DMS153 (cell line): Measurements from ENCODE around the gene SPOPL.
"Not testable (repeated sequence)": the region's sequence is repeated elsewhere in the genome, so short reads cannot be mapped to it uniquely, and the experiment has no call there.

ENCODE experiments used
- DNase-seq: peaks from one replicate; lab custom pipeline; 2025; lab: John Stamatoyannopoulos, UW

The SPOPL gene

GRCh38 chr2:138494265-138494966 is 7.2 kb upstream of the SPOPL start:
- DNase-seq: no peak

DNA sequence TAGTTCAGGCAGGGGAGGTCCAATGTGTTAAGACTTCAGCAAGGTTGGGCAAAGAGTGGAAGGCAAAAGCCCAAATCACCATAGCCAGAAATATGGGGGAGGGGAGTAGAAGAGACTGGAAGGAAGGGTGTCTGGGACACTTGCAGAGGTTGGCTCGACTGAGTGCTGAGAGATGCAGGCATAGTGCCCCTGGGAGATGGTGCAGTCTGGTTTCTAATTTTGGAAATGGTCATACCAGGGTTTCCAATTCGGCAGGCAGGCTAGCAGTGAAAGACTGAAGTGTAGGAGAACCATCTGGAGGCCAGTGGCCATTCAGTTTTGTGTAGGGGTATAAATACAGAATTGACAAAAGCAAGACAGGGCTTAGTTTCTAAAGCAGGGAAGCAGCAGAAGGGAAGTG is 6.2 kb upstream of the SPOPL start:
- no peak for DNase-seq

DNA sequence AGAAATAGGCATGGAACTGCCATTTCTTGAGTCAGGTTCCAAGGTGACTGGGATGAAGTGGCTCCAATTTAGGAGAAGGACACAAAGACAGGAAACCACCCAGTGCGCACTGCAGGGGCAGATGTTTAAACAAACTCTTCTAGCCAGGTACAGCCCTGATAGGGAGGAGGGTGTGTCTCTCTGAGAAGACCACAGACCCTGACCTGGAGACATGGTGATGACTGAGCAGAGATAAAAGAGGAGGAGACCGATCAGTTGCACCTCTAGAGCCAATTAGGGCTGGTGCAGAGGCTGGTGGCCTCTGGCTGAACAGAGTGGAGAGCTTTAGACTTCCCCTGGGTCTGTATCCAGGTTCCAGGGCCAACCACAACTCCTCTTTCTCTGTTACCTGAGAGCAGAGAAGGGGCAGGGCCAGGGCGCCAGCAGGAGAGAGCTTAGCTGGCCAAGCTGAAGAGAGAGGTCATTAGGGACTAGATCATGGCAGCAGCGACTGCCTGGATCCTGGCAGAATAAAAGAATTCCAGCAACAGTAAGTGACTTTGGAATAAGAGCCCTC is 5.4 kb upstream of the SPOPL start:
- DNase-seq: no peak

GRCh38 chr2:138497294-138497693 is 4.3 kb upstream of the SPOPL start:
- DNase-seq: no peak

GRCh38 chr2:138499684-138500083 is 1.9 kb upstream of the SPOPL start:
- no peak for DNase-seq

- no peak for DNase-seq
These were observed 762 bp upstream of the SPOPL start for GRCh38 chr2:138500592-138501424.

DNA sequence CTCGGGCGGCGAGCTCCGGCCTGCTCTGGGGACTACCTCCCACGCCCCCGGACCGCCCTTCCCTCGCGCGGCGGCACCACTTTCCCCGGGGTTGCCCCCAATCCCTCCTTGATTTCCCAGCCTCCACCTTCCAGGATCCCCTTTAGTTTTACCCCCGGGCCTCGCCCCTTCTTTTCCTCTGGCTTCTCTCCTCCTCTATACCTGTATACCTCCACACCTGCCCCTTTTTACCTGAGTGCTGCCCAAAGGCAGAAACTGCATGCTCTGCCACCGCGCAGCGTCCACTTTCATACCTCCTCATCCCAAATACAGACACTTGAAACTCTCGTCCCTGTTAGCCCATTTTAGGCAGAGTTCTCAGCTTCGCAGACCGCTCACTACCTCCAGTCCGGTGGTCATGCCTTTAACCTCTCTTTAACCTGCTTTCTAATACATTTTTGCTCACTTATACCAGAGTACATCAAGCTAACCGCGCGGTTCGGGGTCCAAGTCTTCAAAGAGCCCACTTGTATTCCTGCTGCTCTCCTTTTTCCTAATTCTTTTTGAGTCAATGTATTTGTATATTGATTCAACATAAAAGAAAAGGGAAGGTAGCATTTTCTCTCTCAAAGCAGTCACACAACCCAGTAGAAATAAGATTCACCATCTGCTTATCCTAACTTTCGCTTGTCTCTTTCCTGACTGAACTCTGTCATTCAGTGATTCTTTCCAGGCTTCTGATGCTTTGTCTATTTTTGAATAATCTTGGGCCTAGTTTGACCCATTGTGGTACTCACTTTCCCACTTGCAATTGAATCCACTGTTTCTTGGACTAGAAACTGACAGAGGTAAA is 901 bp downstream of the SPOPL start:
- DNase-seq: peak; percentile 22

DNA sequence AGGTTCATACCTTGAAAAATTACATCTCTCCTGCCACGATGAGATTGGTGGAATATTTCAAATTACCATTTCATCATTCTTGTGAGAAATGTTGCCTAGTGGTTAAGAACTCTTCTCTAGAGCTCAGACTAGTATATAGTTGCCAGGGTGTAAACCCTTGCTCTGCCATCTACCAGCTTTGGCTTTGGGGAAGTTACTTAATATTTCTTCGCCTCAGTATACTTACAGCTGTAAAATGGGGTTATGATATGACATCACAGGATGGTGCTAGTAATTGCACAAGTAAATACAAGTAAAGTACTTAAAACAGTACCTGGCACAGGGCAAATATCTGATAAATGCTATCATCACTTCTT is 1.5 kb downstream of the SPOPL start:
- no peak for DNase-seq

DNA sequence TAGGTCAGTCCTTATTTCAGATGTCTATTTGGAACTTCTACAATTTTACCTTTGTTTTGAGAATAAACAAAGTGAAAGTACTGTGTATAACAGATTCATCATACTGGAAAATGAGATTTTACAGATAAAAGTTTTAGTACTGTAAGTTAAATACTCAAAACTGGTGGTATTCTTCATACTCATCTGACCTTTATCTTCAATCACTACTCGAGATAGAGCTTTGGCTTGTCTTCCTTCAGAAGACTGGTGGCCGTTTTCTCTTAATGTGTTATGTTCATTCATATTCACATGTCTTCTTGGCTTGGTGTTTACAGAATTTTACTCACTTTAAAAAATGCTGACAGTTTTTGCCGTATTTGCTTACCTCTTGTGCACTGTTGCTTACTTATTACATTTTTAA is 2.1 kb downstream of the SPOPL start:
- DNase-seq: no peak

DNA sequence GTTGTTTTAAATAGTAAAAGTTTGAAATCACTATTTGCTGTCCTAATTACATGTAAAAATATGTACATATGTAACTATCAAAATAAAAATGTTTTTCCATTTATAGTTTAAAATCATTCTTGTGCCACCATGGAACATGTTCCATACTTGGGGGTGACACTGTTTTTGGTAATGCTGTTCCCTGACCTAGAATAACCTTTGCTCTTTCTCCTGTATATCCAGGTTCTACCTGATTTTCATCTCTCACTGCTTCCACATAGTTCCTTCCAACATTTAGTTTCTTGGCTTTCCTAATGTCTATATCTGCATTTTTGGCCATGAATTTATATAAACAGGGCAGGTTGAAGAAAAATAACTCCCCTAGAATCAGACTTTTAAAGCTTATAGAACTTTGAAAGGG is 2.5 kb downstream of the SPOPL start:
- DNase-seq: no peak

GRCh38 chr2:138504546-138505235 is 3.1 kb downstream of the SPOPL start:
- DNase-seq: no peak

DNA sequence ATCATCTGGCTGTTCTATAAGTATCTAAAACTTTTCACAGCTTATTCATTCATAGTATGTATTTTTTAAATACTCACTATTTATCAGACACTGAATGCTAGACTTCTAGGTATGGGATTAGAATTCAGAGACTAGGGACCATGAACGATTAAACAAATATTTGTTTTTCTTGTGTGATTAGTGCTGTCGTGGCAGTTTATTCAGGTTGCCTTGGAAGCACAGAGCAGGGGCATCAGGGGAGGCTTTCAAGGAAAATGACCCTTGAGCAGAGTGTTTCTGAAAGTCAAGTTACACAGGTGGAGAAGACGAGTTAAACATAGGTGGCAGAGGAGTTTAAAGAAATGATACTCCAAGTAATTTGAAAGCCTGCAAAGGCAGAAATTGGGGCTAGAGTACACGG is 5.7 kb downstream of the SPOPL start:
- DNase-seq: peak; percentile 66

DNA sequence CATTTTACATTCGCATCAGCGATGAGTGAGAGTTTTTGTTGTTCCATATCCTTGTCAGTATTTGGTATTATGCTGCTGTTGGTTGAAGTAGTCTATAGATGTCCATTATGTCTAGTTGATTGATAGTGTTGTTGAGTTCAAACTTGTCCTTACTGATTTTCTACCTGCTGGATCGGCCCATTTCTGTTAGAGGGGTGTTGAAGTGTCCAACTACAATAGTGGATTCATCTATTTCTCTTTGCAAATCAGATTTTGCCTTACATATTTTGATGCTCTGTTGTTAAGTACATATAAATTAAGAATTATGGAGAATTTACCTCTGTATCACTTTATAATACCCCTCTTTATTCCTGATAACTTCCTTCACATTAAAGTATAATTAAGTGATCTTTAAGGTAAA is 8.7 kb downstream of the SPOPL start:
- no peak for DNase-seq

DNA sequence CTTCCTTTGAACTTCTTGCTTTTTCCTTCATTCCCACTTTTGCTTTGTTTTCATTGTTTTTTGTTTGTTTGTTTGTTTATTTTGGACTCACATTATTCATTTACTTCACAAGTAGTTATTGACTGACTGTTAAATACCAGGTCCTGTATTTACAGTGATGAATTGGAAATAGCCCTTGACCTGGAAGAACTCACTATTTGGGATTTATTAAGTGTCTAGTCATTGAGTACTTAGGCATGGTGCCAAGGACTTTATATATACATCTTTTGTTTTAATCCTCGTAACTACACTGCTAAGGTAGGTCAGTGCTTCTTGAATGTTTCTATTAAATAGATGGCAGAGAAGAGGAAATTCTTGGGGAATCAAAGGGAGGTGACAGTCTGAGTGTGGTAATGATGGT is 11.1 kb downstream of the SPOPL start:
- no peak for DNase-seq

DNA sequence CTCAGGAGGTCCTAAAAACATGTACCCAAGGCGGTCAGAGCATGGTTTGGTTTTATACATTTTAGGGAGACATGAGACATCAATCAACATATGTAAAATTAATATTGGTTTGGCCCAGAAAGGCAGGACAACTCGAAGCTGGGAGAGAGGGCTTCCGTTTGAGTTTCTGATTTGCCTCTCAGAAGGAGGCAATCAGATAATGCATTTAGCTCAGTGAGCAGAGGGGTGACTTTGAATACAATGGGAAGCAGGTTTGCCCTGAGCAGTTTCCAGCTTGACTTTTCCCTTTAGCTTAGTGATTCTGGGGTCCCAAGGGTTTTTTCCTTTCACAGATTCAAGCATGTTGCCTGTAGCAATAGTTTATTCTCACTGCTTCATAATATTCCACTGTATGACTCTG is 12.6 kb downstream of the SPOPL start:
- DNase-seq: no peak

- no peak for DNase-seq
These were observed 13.5 kb downstream of the SPOPL start for GRCh38 chr2:138515092-138515491.

- no peak for DNase-seq
These were observed 14.6 kb downstream of the SPOPL start for GRCh38 chr2:138516030-138516704.

DNA sequence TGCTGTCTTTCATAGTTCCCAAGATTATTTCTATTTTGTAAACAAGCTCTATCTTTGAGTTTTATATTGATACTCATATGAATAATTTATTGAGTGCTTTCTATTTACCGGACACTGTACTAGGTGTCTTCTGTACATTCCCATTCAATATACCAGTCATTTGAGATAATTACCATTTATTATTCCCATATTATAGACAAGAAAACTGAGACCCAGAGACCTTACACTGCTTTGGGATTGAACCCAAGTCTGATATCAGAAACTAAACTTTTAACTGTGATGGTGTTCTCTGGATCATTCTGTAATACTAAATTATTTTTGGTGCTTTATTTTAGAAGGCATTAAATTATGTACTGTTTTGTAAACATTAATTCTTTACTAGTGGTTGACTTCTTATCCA is 17.3 kb downstream of the SPOPL start:
- DNase-seq: no peak

DNA sequence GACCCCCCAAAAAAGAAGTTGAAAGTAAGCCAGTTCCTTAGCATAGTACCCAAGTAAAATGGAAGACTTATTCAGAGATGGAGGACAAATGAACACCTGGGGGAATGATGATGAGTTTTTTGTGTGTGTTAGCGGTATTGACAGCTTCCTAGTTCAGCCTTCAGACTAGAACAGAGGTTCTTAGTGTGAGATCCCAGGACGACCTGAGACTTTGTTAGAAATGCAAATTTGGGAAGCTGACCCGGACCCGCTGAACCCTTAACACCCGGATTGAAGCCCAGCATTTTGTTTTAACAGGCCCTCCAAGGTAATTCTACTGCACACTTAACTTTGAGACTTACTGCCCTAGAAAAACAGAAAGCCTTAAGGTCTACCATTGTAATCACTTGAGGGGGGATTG is 20.3 kb downstream of the SPOPL start:
- no peak for DNase-seq

DNA sequence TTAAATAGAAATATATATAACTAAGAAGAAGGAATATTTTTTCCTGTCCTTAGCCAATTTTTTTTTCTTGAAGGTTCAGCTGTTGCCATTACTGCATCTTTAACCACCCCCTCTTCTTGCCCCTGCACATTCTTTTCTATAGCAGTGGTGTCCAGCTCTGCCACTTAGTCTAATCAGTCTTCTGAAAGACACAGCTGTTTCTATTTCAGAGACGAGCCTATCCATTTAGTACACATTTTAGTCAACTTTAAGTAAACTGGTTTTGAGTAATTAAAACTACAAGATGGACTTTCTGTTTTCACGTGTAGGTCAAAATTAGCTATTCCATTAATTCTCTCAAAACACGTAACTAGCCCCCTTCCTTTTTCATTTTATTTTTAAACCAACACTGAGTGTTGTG is 21.0 kb downstream of the SPOPL start:
- no peak for DNase-seq

DNA sequence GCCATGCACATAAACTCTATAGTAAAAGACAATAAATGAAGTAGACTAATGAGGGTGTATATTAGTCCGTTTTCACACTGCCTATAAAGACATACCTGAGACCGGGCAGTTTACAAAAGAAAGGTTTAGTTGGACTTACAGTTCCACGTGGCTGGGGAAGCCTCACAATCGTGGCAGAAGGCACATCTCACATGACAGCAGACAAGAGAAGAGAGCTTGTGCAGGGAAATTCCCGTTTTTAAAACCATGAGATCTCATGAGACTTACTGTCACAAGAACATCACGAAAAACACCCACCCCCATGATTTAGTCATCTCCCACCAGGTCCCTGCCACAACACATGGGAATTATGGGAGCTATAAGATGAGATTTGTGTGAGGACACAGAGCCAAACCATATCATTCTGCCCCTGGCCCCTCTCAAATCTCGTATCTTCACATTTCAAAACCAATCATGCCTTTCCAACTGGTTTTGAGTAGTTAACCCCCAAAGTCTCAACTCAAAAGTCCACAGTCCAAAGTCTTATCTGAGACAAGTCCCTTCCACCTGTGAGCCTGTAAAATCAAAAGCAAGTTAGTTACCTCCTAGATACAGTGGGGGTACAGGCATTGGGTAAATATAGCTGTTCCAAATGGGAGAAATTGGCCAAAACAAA is 21.6 kb downstream of the SPOPL start:
- not testable (repeated sequence) for DNase-seq
